ENCODE data around the gene RAF1.
"Not testable (repeated sequence)": the region's sequence is repeated elsewhere in the genome, so short reads cannot be mapped to it uniquely, and the experiment has no call there.

The RAF1 gene

DNA sequence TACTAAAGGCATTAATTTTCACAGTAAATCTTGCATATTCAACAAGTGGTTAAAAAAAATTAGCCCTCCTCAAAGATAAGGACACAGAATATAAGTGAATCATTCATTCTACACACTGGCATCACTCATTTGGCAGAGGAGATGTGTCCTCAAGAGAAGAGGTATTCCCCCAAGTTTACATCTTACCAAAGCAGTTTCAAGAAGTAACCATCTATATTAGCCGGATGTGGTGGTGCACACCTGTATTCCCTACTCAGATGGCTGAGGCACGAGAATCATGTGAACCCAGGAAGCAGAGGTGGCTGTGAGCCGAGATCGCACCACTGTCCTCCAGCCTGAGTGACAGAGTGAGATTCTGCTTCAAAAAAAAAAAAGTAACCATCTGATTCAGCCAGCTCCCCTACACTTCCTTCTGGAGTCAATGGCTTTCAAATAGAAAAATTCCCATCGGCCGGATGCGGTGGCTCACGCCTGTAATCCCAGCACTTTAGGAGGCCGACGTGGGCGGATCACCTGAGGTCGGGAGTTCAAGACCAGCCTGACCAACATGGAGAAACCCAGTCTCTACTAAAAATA lies 15.4 kb downstream of the RAF1 start:
- TF ChIP-seq, protein P1, sequence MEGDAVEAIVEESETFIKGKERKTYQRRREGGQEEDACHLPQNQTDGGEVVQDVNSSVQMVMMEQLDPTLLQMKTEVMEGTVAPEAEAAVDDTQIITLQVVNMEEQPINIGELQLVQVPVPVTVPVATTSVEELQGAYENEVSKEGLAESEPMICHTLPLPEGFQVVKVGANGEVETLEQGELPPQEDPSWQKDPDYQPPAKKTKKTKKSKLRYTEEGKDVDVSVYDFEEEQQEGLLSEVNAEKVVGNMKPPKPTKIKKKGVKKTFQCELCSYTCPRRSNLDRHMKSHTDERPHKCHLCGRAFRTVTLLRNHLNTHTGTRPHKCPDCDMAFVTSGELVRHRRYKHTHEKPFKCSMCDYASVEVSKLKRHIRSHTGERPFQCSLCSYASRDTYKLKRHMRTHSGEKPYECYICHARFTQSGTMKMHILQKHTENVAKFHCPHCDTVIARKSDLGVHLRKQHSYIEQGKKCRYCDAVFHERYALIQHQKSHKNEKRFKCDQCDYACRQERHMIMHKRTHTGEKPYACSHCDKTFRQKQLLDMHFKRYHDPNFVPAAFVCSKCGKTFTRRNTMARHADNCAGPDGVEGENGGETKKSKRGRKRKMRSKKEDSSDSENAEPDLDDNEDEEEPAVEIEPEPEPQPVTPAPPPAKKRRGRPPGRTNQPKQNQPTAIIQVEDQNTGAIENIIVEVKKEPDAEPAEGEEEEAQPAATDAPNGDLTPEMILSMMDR (IDR thresholded peaks at IDR 0.05; ENCODE audit: control extremely low read depth, extremely low read depth, low read depth, missing control alignments): no peak
- CTCF ChIA-PET: interaction anchor here (1.2 to 1.9 kb wide), 2 partner anchors 12 to 33 kb away, joined by 4 to 10 read pairs; no protein-coding TSS in a partner anchor
- peak; percentile 30 for DNase-seq (ENCODE audit: extremely low spot score)
- POLR2A ChIA-PET: interaction anchor here (0.5 to 1.1 kb wide), 2 partner anchors 17 to 151 kb away, joined by 3 read pairs; no protein-coding TSS in a partner anchor

DNA sequence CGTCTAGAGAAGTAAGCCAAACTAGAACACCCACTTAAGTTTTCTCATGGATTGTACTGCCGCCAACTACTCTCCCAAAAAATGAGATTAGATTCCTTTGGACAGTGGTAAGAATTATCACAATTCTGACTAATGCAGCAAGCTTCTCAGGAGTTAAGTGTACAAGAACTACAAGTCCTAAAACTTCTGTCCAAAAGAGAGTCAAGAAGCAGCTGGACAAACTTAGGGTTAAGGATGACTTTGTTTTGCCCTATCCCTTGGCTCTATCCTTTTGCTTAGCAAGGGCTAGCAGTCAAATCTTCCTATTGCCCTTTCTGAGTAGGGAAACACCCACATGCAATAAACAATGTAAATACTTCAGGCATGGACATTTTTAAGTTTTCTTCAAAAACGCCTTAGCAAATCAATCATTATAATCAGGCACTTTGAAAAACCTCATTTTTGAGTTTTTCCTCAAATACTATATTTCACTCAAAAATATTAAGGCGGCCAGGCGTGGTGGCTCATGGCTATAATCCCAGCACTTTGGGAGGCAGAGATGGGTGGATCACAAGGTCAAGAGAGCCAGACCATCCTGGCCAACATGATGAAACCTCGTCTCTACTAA lies 19.5 kb downstream of the RAF1 start:
- TF ChIP-seq, protein P1 (IDR thresholded peaks at IDR 0.05; ENCODE audit: control extremely low read depth, extremely low read depth, low read depth, missing control alignments): no peak
- ChIA-PET CTCF (interaction anchor here (1.0 to 1.1 kb wide), 2 partner anchors 15 to 18 kb away, joined by 3 to 4 read pairs; no protein-coding TSS in a partner anchor), POLR2A (no interaction called here)
- no peak for DNase-seq (ENCODE audit: extremely low spot score)

DNA sequence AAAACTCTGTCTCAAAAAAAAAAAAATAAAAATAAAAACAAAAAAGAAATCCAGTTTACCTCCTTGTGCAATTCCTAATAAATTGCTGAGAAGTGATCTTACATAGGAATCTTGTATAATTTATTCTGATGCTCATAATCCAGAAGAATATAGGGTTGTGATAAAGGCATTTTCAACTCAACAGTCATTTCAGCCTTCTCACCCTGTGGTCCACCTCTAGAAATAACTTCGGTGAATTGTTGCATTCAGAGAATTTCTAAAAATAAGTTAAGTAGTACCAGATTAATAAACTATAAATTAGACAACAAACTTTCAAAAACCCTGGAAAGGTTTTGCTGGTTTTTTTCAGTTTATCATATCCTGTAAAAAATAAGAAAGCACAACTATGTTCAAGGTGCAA lies 20.2 kb downstream of the RAF1 start:
- TF ChIP-seq, protein P1 (IDR thresholded peaks at IDR 0.05; ENCODE audit: control extremely low read depth, extremely low read depth, low read depth, missing control alignments): no peak
- DNase-seq (ENCODE audit: extremely low spot score): no peak
- ChIA-PET CTCF (interaction anchor here (1.0 to 1.1 kb wide), 2 partner anchors 14 to 19 kb away, joined by 3 to 4 read pairs; no protein-coding TSS in a partner anchor), POLR2A (no interaction called here)

DNA sequence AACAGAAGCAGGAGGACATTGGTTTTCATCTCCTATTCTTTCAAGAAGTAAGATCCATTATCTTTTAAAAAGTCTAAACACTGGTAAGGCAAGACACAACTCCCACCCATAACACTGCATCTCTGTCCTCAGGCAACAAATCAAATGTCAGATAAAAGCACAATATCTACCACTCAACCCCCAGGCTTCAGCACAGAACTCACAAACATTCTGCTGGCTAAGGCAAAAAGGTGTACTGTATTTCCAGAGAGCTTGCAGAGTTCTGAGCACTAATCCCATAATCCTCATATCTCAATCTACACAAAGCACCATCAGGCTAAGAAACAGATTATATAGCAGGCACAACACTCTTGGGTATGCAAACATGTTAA lies 20.9 kb downstream of the RAF1 start:
- ChIA-PET POLR2A (no interaction called here), CTCF (no interaction called here)
- DNase-seq (ENCODE audit: extremely low spot score): no peak
- TF ChIP-seq, protein P1 (IDR thresholded peaks at IDR 0.05; ENCODE audit: control extremely low read depth, extremely low read depth, low read depth, missing control alignments): no peak

DNA sequence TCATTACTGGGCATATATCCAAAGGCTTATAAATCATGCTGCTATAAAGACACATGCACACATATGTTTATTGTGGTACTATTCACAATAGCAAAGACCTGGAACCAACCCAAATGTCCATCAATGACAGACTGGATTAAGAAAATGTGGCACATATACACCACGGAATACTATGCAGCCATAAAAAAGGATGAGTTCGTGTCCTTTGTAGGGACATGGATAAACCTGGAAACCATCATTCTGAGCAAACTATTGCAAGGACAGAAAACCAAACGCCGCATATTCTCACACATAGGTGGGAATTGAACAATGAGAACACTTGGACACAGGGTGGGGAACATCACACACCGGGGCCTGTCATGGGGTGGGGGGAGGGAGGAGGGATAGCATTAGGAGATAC lies 23.1 kb downstream of the RAF1 start:
- CTCF ChIA-PET; DNase-seq (ENCODE audit: extremely low spot score); POLR2A ChIA-PET: not testable (repeated sequence)

DNA sequence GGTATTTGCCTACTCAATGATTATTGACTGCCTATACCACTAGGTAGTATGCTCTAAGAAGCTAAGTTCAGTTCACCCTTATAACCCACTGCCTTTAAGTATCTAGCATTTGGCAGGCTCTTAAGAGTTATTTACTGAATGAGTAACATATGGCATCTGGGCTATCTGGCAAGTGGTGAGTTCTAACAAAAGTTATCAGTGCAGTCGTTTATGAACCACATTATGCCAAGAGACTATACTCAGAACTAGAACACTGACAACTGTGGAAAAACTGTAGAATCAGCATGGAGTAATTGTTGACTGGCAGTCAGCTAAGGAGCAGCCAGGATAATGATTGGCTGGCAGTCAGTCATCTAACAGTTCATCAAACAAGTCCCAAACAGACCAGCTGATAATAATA lies 25.8 kb downstream of the RAF1 start:
- ChIA-PET CTCF (interaction anchor here (1.1 kb wide), 1 partner anchor 9 kb away, joined by 5 read pairs; no protein-coding TSS in a partner anchor), POLR2A (no interaction called here)

DNA sequence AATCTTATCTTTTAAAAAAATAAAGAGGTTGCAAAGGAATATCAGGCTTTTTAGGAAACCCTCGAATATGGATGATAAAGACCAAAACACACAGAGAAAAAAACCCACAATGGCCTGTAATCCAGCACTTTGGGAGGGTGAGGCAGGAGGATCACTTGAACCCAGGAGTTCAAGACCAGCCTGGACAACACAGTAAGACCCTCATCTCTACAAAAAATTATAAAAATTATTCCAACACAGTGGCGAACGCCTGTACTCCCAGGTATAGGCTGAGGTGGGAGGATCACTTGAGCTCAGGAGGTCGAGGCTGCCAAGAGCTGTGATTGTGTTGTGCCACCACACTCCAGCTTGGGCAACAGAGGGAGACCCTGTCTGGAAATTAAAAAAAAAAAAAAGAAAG lies 30.8 kb downstream of the RAF1 start:
- CTCF ChIA-PET: no interaction called here

More for the DNA sequence above, 25.8 kb downstream of the RAF1 start:
- no peak for DNase-seq (ENCODE audit: extremely low spot score)
- TF ChIP-seq, protein P1 (IDR thresholded peaks at IDR 0.05; ENCODE audit: control extremely low read depth, extremely low read depth, low read depth, missing control alignments): no peak

More for the DNA sequence above, 30.8 kb downstream of the RAF1 start:
- POLR2A ChIA-PET: no interaction called here
- no peak for DNase-seq (ENCODE audit: extremely low spot score)
- TF ChIP-seq, protein P1 (IDR thresholded peaks at IDR 0.05; ENCODE audit: control extremely low read depth, extremely low read depth, low read depth, missing control alignments): no peak

Data from GM10248 (cell line).